Measurements from ENCODE around the gene GSTCD. TPM values are rescaled to one million over a fixed set of nuclear protein-coding genes. Genes with fewer than 3 reads are reported as not detected.

The GSTCD gene
- total and polyA plus RNA-seq, 9 of the 15 experiments (the other 6 are each of a cell fraction or from before 2014, with no cell fraction given): 4.5 to 36.3 (median 16.0) TPM

DNA sequence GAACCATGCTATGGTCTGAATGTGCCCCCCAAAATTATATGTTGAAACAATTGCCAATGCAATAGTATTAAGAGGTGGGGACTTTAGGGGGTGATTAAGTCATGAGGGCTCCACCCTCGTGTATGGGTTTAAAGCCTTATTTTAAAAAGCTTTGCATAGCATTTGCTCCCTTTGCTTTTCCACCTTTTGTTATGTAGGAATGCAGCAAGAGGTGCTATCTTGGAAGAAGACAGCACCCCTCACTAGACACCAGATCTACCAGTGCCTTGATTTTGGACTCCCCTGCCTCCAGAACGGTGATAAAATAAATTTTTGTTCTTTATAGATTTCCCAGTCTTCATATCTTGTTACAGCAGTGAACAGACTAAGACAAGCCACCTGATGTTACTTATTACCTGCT is 163.4 kb downstream of the GSTCD start:
- DNase-seq (ENCODE audit: extremely low read depth in 1 of 4, low spot score in 3 of 4) (no peak), ATAC-seq (no peak), FAIRE-seq (no peak)
- TF ChIP-seq, protein P1, sequence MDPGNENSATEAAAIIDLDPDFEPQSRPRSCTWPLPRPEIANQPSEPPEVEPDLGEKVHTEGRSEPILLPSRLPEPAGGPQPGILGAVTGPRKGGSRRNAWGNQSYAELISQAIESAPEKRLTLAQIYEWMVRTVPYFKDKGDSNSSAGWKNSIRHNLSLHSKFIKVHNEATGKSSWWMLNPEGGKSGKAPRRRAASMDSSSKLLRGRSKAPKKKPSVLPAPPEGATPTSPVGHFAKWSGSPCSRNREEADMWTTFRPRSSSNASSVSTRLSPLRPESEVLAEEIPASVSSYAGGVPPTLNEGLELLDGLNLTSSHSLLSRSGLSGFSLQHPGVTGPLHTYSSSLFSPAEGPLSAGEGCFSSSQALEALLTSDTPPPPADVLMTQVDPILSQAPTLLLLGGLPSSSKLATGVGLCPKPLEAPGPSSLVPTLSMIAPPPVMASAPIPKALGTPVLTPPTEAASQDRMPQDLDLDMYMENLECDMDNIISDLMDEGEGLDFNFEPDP (CRISPR knock-in tag; IDR thresholded peaks at IDR 0.05): no peak
- TF ChIP-seq, protein P2, sequence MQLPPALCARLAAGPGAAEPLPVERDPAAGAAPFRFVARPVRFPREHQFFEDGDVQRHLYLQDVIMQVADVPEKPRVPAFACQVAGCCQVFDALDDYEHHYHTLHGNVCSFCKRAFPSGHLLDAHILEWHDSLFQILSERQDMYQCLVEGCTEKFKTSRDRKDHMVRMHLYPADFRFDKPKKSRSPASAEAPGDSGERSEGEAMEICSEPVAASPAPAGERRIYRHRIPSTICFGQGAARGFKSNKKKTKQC (CRISPR knock-in tag; IDR thresholded peaks at IDR 0.05): no peak
- no peak overlapping the region for H3K4me3 ChIP-seq
- ChIA-PET CTCF (ENCODE audit: low intra/inter-chr PET ratio) (no interaction called here), POLR2A (no interaction called here)
- H3K27me3 ChIP-seq (ENCODE audit: control insufficient read depth in 2 of 2, insufficient read depth in 2 of 2, low read length in 2 of 2): no peaks in the 10 kb centered on the region
- intact Hi-C loops (cut with micrococcal nuclease): no loop called here
- H3K4me1 ChIP-seq (replicated peaks in 1 of 2; ENCODE audit: control insufficient read depth in 2 of 2, insufficient read depth in 2 of 2, low read length in 2 of 2): no peaks in the 10 kb centered on the region
- in situ Hi-C loops (cut with MboI): no loop called here
- H3K79me2 ChIP-seq (ENCODE audit: control insufficient read depth, insufficient read depth, low read length): no peaks in the 10 kb centered on the region
- H3K36me3 ChIP-seq (ENCODE audit: control insufficient read depth, insufficient read depth, low read length): no peaks in the 10 kb centered on the region
- H3K9me3 ChIP-seq (replicated peaks; ENCODE audit: control insufficient read depth, insufficient read depth, low read depth, low read length): no peaks in the 10 kb centered on the region
- H3K9me1 ChIP-seq (ENCODE audit: control insufficient read depth, insufficient read depth, low read length): no peaks in the 10 kb centered on the region
- no peak overlapping the region for H2AFZ ChIP-seq (ENCODE audit: low read depth, low read length)
- no TSS peak for BruUV-seq (replicated peaks)
- 0% methylated on average over 2 of the region's 2 CpGs for WGBS (ENCODE audit: insufficient coverage, low coverage, missing lambda C conversion rate)
- no peak overlapping the region for H3K27ac ChIP-seq (ENCODE audit: extremely low read depth, low read depth, low read length)
- no peak overlapping the region for H3K4me2 ChIP-seq (ENCODE audit: insufficient read depth, low read length)
- H4K20me1 ChIP-seq (replicated peaks; ENCODE audit: control insufficient read depth, insufficient read depth, low read length): no peaks in the 10 kb centered on the region
- H3K9ac ChIP-seq (ENCODE audit: insufficient read depth in 1 of 2, low read depth in 2 of 2, low read length in 2 of 2): no peak overlapping the region

DNA sequence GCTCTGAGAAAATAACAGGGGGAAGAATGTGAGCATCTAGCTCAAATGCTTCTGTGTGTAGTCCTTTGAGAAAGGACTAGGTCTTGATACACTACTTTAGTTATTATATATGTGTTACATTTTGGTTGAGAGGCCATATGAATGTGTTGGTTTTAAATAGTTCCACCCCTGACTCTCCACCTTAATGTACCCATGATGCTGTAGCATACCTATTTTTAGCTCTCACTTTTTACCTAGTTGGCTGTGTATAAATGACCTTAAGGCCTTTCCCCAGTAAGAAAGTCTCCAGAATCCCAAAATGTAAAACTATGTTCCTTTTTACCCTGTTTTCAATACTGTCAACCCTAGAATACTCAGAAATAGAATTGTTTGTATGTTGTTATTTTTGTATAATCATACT is 166.6 kb downstream of the GSTCD start:
- ChIA-PET POLR2A (interaction anchor here (0.8 to 1.1 kb wide), 2 partner anchors 18 to 27 kb away, joined by 3 read pairs; no protein-coding TSS in a partner anchor), CTCF (ENCODE audit: low intra/inter-chr PET ratio) (no interaction called here)
- no peaks in the 10 kb centered on the region for H3K9me3 ChIP-seq (replicated peaks; ENCODE audit: control insufficient read depth, insufficient read depth, low read depth, low read length)
- H3K79me2 ChIP-seq (ENCODE audit: control insufficient read depth, insufficient read depth, low read length): no peaks in the 10 kb centered on the region
- H3K9me1 ChIP-seq (ENCODE audit: control insufficient read depth, insufficient read depth, low read length): no peaks in the 10 kb centered on the region
- no peak for DNase-seq (ENCODE audit: extremely low read depth in 1 of 4, low spot score in 3 of 4)
- H3K27ac ChIP-seq (ENCODE audit: extremely low read depth, low read depth, low read length): no peak overlapping the region
- H2AFZ ChIP-seq (ENCODE audit: low read depth, low read length): no peak overlapping the region
- no peak for FAIRE-seq
- H3K4me3 ChIP-seq: no peak overlapping the region
- in situ Hi-C loops (cut with MboI): no loop called here
- no peaks in the 10 kb centered on the region for H3K4me1 ChIP-seq (replicated peaks in 1 of 2; ENCODE audit: control insufficient read depth in 2 of 2, insufficient read depth in 2 of 2, low read length in 2 of 2)
- no peak overlapping the region for H3K9ac ChIP-seq (ENCODE audit: insufficient read depth in 1 of 2, low read depth in 2 of 2, low read length in 2 of 2)
- no TSS peak for BruUV-seq (replicated peaks)
- H3K36me3 ChIP-seq (ENCODE audit: control insufficient read depth, insufficient read depth, low read length): no peaks in the 10 kb centered on the region
- no peaks in the 10 kb centered on the region for H4K20me1 ChIP-seq (replicated peaks; ENCODE audit: control insufficient read depth, insufficient read depth, low read length)
- no peaks in the 10 kb centered on the region for H3K27me3 ChIP-seq (ENCODE audit: control insufficient read depth in 2 of 2, insufficient read depth in 2 of 2, low read length in 2 of 2)
- no peak overlapping the region for H3K4me2 ChIP-seq (ENCODE audit: insufficient read depth, low read length)
- ATAC-seq: no peak
- intact Hi-C loops (cut with micrococcal nuclease): no loop called here
- no peak for TF ChIP-seq NR2C2 (CRISPR knock-in tag; IDR thresholded peaks at IDR 0.05)
- no peak for TF ChIP-seq NR2C2 (tag; IDR thresholded peaks at IDR 0.05)
- TF ChIP-seq TCF7L2 (IDR thresholded peaks at IDR 0.05; ENCODE audit: low read depth, low read length): no peak
- TF ChIP-seq HOXB6 (CRISPR knock-in tag; IDR thresholded peaks at IDR 0.05; ENCODE audit: borderline replicate concordance): no peak
- TF ChIP-seq TFAM (CRISPR knock-in tag; conservative IDR thresholded peaks at IDR 0.05): no peak
- no peak for TF ChIP-seq TARDBP (IDR thresholded peaks at IDR 0.05)
- TF ChIP-seq, protein P3, sequence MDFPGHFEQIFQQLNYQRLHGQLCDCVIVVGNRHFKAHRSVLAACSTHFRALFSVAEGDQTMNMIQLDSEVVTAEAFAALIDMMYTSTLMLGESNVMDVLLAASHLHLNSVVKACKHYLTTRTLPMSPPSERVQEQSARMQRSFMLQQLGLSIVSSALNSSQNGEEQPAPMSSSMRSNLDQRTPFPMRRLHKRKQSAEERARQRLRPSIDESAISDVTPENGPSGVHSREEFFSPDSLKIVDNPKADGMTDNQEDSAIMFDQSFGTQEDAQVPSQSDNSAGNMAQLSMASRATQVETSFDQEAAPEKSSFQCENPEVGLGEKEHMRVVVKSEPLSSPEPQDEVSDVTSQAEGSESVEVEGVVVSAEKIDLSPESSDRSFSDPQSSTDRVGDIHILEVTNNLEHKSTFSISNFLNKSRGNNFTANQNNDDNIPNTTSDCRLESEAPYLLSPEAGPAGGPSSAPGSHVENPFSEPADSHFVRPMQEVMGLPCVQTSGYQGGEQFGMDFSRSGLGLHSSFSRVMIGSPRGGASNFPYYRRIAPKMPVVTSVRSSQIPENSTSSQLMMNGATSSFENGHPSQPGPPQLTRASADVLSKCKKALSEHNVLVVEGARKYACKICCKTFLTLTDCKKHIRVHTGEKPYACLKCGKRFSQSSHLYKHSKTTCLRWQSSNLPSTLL (IDR thresholded peaks at IDR 0.05): no peak
- TF ChIP-seq, protein P4, sequence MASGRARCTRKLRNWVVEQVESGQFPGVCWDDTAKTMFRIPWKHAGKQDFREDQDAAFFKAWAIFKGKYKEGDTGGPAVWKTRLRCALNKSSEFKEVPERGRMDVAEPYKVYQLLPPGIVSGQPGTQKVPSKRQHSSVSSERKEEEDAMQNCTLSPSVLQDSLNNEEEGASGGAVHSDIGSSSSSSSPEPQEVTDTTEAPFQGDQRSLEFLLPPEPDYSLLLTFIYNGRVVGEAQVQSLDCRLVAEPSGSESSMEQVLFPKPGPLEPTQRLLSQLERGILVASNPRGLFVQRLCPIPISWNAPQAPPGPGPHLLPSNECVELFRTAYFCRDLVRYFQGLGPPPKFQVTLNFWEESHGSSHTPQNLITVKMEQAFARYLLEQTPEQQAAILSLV (tag; IDR thresholded peaks at IDR 0.05): no peak
- TF ChIP-seq, protein P5, sequence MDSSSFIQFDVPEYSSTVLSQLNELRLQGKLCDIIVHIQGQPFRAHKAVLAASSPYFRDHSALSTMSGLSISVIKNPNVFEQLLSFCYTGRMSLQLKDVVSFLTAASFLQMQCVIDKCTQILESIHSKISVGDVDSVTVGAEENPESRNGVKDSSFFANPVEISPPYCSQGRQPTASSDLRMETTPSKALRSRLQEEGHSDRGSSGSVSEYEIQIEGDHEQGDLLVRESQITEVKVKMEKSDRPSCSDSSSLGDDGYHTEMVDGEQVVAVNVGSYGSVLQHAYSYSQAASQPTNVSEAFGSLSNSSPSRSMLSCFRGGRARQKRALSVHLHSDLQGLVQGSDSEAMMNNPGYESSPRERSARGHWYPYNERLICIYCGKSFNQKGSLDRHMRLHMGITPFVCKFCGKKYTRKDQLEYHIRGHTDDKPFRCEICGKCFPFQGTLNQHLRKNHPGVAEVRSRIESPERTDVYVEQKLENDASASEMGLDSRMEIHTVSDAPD (CRISPR knock-in tag; IDR thresholded peaks at IDR 0.05): no peak
